OCI-LY3 (cell line): ENCODE results near the gene FTHL17.

ENCODE experiments used
- EZH2phosphoT487 ChIP-seq: fragments of 200-600 bp; shearing (Covaris generic); IDR thresholded peaks from 2 replicates; pipeline ENCODE4 v1.6.1; 2018; ENCODE audit warnings: antibody characterized with exemption, mixed run types, low read depth
- TF ChIP-seq, protein P1 (sequence below): fragments of 200-600, 300-600 bp; sonication (generic); IDR thresholded peaks from 2 replicates; pipeline ENCODE4 v1.5.1; 2014; ENCODE audit warnings: antibody characterized with exemption, low read length, low read depth

DNA sequence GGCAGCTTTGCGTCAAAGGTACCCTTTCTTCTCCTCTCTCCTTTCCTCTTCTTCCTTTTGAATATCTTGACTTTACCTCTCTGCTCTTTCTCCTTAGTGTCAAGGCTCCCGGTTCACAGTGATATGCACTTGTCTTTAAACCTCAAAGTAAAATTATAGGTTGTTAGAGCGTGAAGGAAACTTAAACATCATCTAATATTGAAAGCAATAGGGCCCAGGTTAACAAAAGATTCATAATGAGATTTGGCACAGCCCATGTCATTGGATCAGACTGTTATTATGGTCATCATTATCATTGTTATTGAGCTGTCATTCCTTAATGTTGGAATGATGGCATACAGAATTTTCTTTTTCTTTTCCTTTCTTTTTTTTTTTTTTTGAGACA, 32.5 kb downstream of the FTHL17 start:
- TF ChIP-seq, protein P1, sequence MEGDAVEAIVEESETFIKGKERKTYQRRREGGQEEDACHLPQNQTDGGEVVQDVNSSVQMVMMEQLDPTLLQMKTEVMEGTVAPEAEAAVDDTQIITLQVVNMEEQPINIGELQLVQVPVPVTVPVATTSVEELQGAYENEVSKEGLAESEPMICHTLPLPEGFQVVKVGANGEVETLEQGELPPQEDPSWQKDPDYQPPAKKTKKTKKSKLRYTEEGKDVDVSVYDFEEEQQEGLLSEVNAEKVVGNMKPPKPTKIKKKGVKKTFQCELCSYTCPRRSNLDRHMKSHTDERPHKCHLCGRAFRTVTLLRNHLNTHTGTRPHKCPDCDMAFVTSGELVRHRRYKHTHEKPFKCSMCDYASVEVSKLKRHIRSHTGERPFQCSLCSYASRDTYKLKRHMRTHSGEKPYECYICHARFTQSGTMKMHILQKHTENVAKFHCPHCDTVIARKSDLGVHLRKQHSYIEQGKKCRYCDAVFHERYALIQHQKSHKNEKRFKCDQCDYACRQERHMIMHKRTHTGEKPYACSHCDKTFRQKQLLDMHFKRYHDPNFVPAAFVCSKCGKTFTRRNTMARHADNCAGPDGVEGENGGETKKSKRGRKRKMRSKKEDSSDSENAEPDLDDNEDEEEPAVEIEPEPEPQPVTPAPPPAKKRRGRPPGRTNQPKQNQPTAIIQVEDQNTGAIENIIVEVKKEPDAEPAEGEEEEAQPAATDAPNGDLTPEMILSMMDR, result no peak
- TF ChIP-seq EZH2phosphoT487, result no peak
